Neural crest cell (in vitro differentiated cells): ENCODE measurements around the gene TIMP2. TPM values are rescaled to one million over a fixed set of nuclear protein-coding genes. Genes with fewer than 3 reads are reported as not detected.
"Not testable (repeated sequence)": the region's sequence is repeated elsewhere in the genome, so short reads cannot be mapped to it uniquely, and the experiment has no call there.

Experiments
- DNase-seq: peaks from one replicate; pipeline ENCODE4 v3.0.0; 2021; ENCODE audit warnings: low read depth, mixed read lengths, low spot score
- H3K27ac Mint-ChIP-seq: one replicate; pipeline ENCODE4 v1.8.0; 2021; ENCODE audit warnings: mild to moderate bottlenecking, mixed read lengths; ENCODE audit not compliant: unreplicated experiment
- H3K27me3 Mint-ChIP-seq: 2 replicates; pipeline ENCODE4 v1.8.0; 2021; ENCODE audit warnings: low read depth, mild to moderate bottlenecking, mixed read lengths
- H3K36me3 Mint-ChIP-seq: 2 replicates; pipeline ENCODE4 v1.8.0; 2021; ENCODE audit warnings: low read depth, mild to moderate bottlenecking, mixed read lengths
- H3K4me1 Mint-ChIP-seq: 2 replicates; pipeline ENCODE4 v1.8.0; 2021; ENCODE audit warnings: mixed read lengths
- H3K4me3 Mint-ChIP-seq: one replicate; pipeline ENCODE4 v1.8.0; 2021; ENCODE audit warnings: mild to moderate bottlenecking, mixed read lengths
- H3K9me3 Mint-ChIP-seq: 2 replicates; pipeline ENCODE4 v1.8.0; 2021; ENCODE audit warnings: mixed read lengths
- total RNA-seq: library from RNA; stranded (reverse); gene quantifications from 2 replicates; pipeline ENCODE4 v1.2.1, GENCODE V29; 2021
- TF ChIP-seq, protein P1 (sequence below): fragments of 200-600 bp; sonication (generic); conservative IDR thresholded peaks from 2 replicates; pipeline ENCODE4 v1.5.0; 2021; ENCODE audit warnings: antibody characterized with exemption, mild to moderate bottlenecking

Gene TIMP2
- total RNA-seq, 1 donor from 2014 or later = 58.5 TPM

DNA sequence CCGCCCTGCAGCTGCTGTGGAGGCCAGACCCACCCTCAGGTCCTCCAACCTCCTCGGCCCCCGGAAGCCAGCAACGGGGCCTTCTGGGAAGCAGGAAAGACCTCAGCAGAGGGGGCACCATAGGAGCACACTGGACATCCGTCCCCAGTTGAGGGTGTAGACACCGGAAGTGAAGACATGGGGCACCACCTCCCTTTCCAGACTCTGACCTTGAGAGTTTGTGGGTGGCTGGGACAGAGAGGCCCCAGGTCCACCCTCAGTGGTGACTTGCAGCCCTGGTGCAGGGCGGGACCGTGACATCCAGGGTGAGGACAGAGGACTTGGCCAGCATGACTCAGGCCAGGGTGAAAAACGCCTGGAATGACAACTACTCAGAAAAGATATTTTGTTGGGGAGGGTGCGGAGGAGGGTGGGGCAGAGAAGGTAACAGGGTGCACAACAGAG, 42.1 kb downstream of the TIMP2 start:
- H3K4me1 Mint-ChIP-seq = peaks cover 59% of the 10 kb centered on the region

DNA sequence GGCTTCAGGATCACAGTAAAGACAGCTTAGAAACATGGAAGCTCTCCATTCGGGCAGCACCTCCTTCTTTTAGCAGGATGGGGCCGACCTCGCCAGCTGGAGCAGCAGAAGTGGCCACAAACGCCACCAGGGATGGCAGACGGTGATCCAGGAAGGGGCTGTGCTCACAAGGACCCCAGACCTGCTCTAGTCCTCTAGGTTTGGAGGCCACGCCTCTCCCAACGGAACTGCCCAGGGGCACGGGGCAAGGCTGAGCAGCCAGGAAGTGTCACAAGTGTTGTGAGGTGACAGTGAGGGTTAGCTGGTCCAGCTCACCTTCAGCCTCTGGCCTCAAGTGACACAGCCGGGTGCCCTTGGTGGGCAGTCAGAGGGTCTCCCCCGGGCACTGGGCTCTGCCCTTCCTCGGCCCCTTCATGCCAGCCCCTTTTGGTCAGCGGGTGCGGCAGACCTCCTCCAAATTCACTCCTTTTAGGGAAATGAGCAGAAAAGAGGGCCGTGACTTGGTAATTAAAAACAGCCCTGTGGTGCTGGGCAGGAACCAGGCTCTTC, 42.6 kb downstream of the TIMP2 start:
- no peaks in the 10 kb centered on the region for H3K27me3 Mint-ChIP-seq
- H3K27ac Mint-ChIP-seq = peak overlapping the region; percentile 84
- H3K4me3 Mint-ChIP-seq = peak overlapping the region; percentile 84
- no peaks in the 10 kb centered on the region for H3K36me3 Mint-ChIP-seq
- TF ChIP-seq, protein P1, sequence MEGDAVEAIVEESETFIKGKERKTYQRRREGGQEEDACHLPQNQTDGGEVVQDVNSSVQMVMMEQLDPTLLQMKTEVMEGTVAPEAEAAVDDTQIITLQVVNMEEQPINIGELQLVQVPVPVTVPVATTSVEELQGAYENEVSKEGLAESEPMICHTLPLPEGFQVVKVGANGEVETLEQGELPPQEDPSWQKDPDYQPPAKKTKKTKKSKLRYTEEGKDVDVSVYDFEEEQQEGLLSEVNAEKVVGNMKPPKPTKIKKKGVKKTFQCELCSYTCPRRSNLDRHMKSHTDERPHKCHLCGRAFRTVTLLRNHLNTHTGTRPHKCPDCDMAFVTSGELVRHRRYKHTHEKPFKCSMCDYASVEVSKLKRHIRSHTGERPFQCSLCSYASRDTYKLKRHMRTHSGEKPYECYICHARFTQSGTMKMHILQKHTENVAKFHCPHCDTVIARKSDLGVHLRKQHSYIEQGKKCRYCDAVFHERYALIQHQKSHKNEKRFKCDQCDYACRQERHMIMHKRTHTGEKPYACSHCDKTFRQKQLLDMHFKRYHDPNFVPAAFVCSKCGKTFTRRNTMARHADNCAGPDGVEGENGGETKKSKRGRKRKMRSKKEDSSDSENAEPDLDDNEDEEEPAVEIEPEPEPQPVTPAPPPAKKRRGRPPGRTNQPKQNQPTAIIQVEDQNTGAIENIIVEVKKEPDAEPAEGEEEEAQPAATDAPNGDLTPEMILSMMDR = no peak
- H3K9me3 Mint-ChIP-seq = no peaks in the 10 kb centered on the region
- no peak for DNase-seq
- peaks cover 61% of the 10 kb centered on the region for H3K4me1 Mint-ChIP-seq

More for the DNA sequence above, 42.1 kb downstream of the TIMP2 start:
- Mint-ChIP-seq H3K27ac (peak overlapping the region; percentile 97), H3K4me3 (peak overlapping the region; percentile 84), H3K9me3 (no peaks in the 10 kb centered on the region), H3K36me3 (no peaks in the 10 kb centered on the region), H3K27me3 (no peaks in the 10 kb centered on the region)
- no peak for DNase-seq
- TF ChIP-seq, protein P1 = no peak

DNA sequence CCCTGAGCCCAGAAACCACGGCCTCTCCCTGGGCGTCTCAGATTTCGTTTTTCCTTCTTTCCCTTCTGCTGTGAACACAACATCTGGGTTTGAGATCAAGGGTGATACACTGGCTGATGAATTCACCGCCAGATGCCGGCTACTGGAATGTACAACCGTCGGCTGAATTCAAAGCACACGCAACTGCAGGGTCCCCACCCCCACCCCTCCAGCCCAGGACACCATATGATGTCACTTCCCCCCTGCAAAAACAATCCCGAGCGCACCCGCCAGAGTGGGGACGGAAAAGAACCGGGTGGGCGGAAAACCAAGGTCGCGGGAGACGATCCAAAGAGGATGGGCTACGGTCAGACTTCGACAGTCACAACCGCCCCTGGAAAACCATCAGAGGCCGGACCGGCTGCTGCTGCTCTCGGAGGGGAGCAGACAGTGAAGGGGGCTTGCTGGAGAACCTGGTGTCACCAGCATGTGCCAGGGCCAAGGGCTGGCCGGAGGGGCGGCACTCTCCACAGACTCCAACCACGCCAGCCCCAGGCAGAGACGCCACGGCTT, 45.5 kb downstream of the TIMP2 start:
- TF ChIP-seq, protein P1 = no peak
- Mint-ChIP-seq H3K4me3 (peak overlapping the region; percentile 59), H3K9me3 (no peaks in the 10 kb centered on the region), H3K36me3 (no peaks in the 10 kb centered on the region), H3K4me1 (peaks cover 63% of the 10 kb centered on the region), H3K27ac (peak overlapping the region; percentile 95), H3K27me3 (no peaks in the 10 kb centered on the region)
- DNase-seq = no peak

DNA sequence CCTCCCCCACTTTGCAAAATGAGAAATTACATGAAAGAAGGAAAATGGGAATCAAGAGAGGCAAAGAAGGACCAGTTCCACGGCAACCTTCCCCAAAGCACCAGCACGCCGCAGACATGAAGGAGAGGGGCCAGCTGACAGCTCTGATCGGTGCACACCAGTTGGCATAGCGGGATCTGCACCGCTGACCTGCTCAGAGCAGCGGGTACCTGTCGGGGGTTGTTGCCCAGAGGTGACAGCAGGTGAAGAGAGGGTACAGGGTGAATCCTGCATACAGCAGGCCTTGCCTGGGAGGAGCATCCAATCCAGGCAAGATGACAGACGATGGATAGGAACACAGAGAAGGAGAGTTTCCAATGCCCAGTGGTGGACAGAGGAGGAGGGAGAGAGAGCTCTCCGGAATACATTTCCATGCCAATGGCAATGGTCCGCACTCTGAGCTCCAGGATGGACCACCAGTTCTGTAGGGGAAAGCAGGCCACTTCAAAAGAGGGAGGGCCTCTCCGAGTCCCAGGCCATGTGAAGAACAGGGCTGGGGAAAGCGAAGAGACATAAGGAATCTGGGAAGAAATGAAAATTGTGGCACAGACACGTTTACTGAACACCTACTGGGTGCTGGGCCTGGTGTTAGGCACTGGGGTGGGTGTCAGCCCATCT, 46.2 kb downstream of the TIMP2 start:
- Mint-ChIP-seq H3K4me3 (peak overlapping the region; percentile 59), H3K4me1 (peaks cover 62% of the 10 kb centered on the region), H3K36me3 (no peaks in the 10 kb centered on the region), H3K27me3 (no peaks in the 10 kb centered on the region), H3K9me3 (no peaks in the 10 kb centered on the region), H3K27ac (peak overlapping the region; percentile 95)
- TF ChIP-seq, protein P1 = no peak
- DNase-seq = no peak

DNA sequence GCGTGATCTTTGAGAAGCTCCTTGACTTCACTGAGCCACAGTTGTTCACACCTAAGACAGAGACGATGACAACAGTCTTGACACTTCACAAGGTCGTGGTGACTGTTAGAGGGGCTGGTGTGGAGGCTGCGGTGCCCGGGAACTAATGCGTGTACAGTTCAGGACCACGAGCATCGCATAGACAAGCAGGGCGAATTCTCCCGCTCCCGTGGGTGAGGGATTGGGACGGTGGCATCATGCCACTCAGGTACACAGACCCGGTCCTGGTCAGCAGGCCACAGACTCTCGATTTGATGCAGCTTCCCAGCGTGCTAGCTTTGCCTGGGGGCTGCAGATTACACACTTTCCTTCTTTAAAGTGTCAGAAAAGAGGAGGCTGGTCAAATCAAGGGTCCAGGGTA, 46.9 kb downstream of the TIMP2 start:
- Mint-ChIP-seq H3K4me1 (peaks cover 62% of the 10 kb centered on the region), H3K4me3 (no peak overlapping the region), H3K27me3 (no peaks in the 10 kb centered on the region), H3K27ac (no peak overlapping the region), H3K9me3 (no peaks in the 10 kb centered on the region), H3K36me3 (no peaks in the 10 kb centered on the region)
- TF ChIP-seq, protein P1 = no peak
- DNase-seq = no peak

DNA sequence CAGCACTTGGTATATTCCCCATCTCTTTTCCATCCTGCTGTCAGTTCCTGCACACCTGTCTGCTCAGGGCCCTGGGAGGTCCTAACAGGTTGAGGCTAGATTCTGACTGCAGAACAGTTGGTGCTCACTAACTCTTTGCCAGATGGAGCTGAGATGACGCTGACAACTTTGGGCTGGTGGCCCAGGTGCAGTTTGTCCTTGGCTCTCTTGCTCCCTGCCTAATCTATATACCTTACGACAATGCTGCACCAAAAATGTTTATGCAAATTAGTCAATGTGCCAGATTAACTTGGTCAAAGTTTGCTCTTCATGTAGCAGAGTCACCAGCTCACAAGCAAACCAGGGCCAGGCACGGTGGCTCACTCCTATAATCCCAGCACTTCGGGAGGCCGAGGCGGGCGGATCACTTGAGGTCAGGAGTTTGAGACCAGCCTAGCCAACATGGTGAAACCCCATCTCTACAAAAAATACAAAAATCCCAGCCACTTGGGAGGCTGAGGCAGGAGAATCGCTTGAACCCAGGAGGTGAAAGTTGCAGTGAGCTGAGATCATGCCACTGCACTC, 48.2 kb downstream of the TIMP2 start:
- not testable (repeated sequence) for H3K36me3 Mint-ChIP-seq, H3K4me3 Mint-ChIP-seq, H3K27me3 Mint-ChIP-seq, H3K27ac Mint-ChIP-seq, DNase-seq, H3K9me3 Mint-ChIP-seq
- peaks cover 51% of the 10 kb centered on the region for H3K4me1 Mint-ChIP-seq
